ENCODE data around the gene SFXN4. TPM values are rescaled to one million over a fixed set of nuclear protein-coding genes. Genes with fewer than 3 reads are reported as not detected.

SFXN4 gene
- total and polyA plus RNA-seq, 9 of the 15 experiments (the other 6 are each of a cell fraction or from before 2014, with no cell fraction given) = 40.1 to 97.8 (median 54.5) TPM

DNA sequence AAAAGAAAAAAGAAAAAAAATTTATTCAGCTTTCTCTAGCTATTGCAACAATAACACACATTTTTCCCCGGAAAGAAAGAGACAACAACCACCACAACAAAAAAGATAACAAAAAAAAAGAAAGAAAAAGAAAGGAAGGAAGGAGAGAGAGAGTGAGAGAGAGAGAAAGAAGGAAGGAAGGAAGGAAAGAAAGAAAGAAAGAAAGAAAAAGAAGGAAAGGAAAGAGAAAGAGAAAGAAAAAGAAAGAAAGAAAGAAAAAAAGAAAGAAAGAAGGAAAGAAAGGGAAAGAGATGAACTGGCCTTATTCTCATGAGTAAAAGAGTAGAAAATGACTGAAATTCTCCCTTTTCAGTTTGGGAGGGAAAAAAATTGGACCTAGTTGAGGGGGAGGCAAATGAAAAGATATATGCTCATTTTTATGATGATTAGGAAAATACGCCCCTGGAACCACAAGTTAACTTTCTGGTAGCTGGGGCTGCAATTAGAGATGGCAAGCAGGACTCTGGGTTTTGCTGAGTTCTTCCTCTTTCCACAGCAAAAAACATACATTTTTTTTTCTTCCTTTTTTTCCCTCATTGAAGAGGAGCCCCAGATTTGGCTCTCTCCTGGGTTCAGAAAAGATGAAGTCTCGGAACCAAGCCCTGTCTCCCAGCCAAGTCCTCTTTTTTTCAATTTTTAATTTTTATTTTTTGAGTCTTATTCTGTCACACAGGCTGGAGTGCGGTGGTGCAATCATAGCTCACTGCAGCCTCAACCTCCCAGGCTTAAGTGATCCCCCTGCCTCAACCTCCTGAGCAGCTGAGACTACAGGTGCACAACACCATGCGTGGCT is 25.7 kb upstream of the SFXN4 start (continued):
- TF ChIP-seq, protein P1, sequence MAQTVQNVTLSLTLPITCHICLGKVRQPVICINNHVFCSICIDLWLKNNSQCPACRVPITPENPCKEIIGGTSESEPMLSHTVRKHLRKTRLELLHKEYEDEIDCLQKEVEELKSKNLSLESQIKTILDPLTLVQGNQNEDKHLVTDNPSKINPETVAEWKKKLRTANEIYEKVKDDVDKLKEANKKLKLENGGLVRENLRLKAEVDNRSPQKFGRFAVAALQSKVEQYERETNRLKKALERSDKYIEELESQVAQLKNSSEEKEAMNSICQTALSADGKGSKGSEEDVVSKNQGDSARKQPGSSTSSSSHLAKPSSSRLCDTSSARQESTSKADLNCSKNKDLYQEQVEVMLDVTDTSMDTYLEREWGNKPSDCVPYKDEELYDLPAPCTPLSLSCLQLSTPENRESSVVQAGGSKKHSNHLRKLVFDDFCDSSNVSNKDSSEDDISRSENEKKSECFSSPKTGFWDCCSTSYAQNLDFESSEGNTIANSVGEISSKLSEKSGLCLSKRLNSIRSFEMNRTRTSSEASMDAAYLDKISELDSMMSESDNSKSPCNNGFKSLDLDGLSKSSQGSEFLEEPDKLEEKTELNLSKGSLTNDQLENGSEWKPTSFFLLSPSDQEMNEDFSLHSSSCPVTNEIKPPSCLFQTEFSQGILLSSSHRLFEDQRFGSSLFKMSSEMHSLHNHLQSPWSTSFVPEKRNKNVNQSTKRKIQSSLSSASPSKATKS (CRISPR knock-in tag; IDR thresholded peaks at IDR 0.05) = no peak
- TF ChIP-seq CBX2 (IDR thresholded peaks at IDR 0.05; ENCODE audit: insufficient read depth, low read length, poor library complexity, severe bottlenecking) = no peak
- TF ChIP-seq PTBP1 (IDR thresholded peaks at IDR 0.05; ENCODE audit: low read depth, low read length) = no peak
- TF ChIP-seq HDAC2 (IDR thresholded peaks at IDR 0.05) = no peak
- TF ChIP-seq EHMT2 (IDR thresholded peaks at IDR 0.05) = 0 out of 2 replicates have a peak, but pooled peaks have one; percentile 27
- no peak for TF ChIP-seq STAT5A (IDR thresholded peaks at IDR 0.05; ENCODE audit: borderline replicate concordance, low read length)
- TF ChIP-seq, protein P2, sequence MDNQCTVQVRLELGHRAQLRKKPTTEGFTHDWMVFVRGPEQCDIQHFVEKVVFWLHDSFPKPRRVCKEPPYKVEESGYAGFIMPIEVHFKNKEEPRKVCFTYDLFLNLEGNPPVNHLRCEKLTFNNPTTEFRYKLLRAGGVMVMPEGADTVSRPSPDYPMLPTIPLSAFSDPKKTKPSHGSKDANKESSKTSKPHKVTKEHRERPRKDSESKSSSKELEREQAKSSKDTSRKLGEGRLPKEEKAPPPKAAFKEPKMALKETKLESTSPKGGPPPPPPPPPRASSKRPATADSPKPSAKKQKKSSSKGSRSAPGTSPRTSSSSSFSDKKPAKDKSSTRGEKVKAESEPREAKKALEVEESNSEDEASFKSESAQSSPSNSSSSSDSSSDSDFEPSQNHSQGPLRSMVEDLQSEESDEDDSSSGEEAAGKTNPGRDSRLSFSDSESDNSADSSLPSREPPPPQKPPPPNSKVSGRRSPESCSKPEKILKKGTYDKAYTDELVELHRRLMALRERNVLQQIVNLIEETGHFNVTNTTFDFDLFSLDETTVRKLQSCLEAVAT (IDR thresholded peaks at IDR 0.05) = no peak
- TF ChIP-seq, protein P3, sequence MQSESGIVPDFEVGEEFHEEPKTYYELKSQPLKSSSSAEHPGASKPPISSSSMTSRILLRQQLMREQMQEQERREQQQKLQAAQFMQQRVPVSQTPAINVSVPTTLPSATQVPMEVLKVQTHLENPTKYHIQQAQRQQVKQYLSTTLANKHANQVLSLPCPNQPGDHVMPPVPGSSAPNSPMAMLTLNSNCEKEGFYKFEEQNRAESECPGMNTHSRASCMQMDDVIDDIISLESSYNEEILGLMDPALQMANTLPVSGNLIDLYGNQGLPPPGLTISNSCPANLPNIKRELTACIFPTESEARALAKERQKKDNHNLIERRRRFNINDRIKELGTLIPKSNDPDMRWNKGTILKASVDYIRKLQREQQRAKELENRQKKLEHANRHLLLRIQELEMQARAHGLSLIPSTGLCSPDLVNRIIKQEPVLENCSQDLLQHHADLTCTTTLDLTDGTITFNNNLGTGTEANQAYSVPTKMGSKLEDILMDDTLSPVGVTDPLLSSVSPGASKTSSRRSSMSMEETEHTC (IDR thresholded peaks at IDR 0.05) = no peak
- TF ChIP-seq, protein P4, sequence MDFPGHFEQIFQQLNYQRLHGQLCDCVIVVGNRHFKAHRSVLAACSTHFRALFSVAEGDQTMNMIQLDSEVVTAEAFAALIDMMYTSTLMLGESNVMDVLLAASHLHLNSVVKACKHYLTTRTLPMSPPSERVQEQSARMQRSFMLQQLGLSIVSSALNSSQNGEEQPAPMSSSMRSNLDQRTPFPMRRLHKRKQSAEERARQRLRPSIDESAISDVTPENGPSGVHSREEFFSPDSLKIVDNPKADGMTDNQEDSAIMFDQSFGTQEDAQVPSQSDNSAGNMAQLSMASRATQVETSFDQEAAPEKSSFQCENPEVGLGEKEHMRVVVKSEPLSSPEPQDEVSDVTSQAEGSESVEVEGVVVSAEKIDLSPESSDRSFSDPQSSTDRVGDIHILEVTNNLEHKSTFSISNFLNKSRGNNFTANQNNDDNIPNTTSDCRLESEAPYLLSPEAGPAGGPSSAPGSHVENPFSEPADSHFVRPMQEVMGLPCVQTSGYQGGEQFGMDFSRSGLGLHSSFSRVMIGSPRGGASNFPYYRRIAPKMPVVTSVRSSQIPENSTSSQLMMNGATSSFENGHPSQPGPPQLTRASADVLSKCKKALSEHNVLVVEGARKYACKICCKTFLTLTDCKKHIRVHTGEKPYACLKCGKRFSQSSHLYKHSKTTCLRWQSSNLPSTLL (IDR thresholded peaks at IDR 0.05) = no peak
- TF ChIP-seq NFXL1 (CRISPR knock-in tag; IDR thresholded peaks at IDR 0.05) = no peak
- TF ChIP-seq NCOR1 (IDR thresholded peaks at IDR 0.05) = no peak
- TF ChIP-seq BRD9 (IDR thresholded peaks at IDR 0.05; ENCODE audit: low read depth, partially characterized antibody) = no peak
